IPS DF 6.9 (cell line): Measurements from ENCODE around the gene VPS37B.

Experiments used
- DNase-seq: peaks from one replicate; pipeline ENCODE4 v3.0.0-alpha.2; 2013; ENCODE audit warnings: low read depth, low spot score
- H3K27ac ChIP-seq: one replicate; pipeline ENCODE4 v1.5.1; 2013; ENCODE audit warnings: low read length, control low read depth
- H3K27me3 ChIP-seq: 2 replicates; pipeline ENCODE4 v1.6.1; 2013; ENCODE audit warnings: mild to moderate bottlenecking, low read length; ENCODE audit not compliant: control insufficient read depth, insufficient read depth
- H3K36me3 ChIP-seq: 2 replicates; pipeline ENCODE4 v1.6.1; 2013; ENCODE audit warnings: low read length; ENCODE audit not compliant: control insufficient read depth, insufficient read depth
- H3K4me1 ChIP-seq: 2 replicates; pipeline ENCODE4 v1.6.1; 2013; ENCODE audit warnings: low read length; ENCODE audit not compliant: control insufficient read depth, insufficient read depth
- H3K4me3 ChIP-seq: 2 replicates; pipeline ENCODE4 v1.5.1; 2013; ENCODE audit warnings: mild to moderate bottlenecking, low read length
- H3K9me3 ChIP-seq: 2 replicates; pipeline ENCODE4 v1.6.1; 2013; ENCODE audit warnings: low read length, inconsistent platforms; ENCODE audit not compliant: control insufficient read depth, insufficient read depth
- WGBS: extraction: QIAGEN DNeasy Blood & Tissue Kit; methylation state at CpG from one replicate; pipeline ENCODE4 v1.1.7; 2013; ENCODE audit warnings: mixed read lengths, missing lambda C conversion rate; ENCODE audit not compliant: insufficient read length, insufficient coverage; 5-methylcytosine and 5-hydroxymethylcytosine counted together

The VPS37B gene

GRCh38 chr12:122844366-122844971, 51.5 kb downstream of the VPS37B start:
- no CpG with 5 or more reads among the region's 8 CpGs for WGBS
- H3K27ac ChIP-seq = no peak overlapping the region
- H3K27me3 ChIP-seq = no peaks in the 10 kb centered on the region
- H3K4me3 ChIP-seq = no peak overlapping the region
- H3K9me3 ChIP-seq = no peaks in the 10 kb centered on the region
- DNase-seq = no peak
- H3K36me3 ChIP-seq = peaks cover 4% of the 10 kb centered on the region; the same call in 1 of the 2 replicates
- peaks cover 10% of the 10 kb centered on the region; the same call in 1 of the 2 replicates for H3K4me1 ChIP-seq

- no peak overlapping the region for H3K4me3 ChIP-seq
- H3K27me3 ChIP-seq = no peaks in the 10 kb centered on the region
- peaks cover 10% of the 10 kb centered on the region; the same call in 1 of the 2 replicates for H3K4me1 ChIP-seq
- peaks cover 2% of the 10 kb centered on the region; the same call in 1 of the 2 replicates for H3K36me3 ChIP-seq
- H3K9me3 ChIP-seq = no peaks in the 10 kb centered on the region
- H3K27ac ChIP-seq = no peak overlapping the region
- DNase-seq = no peak
- WGBS = no CpG with 5 or more reads among the region's 8 CpGs
These were observed 52.5 kb downstream of the VPS37B start for GRCh38 chr12:122843455-122843854.

GRCh38 chr12:122842505-122843405, 53.2 kb downstream of the VPS37B start:
- H3K9me3 ChIP-seq = no peaks in the 10 kb centered on the region
- peaks cover 10% of the 10 kb centered on the region; the same call in 1 of the 2 replicates for H3K4me1 ChIP-seq
- no peak for DNase-seq
- H3K27me3 ChIP-seq = no peaks in the 10 kb centered on the region
- H3K27ac ChIP-seq = no peak overlapping the region
- no peaks in the 10 kb centered on the region for H3K36me3 ChIP-seq
- H3K4me3 ChIP-seq = no peak overlapping the region
- no CpG with 5 or more reads among the region's 22 CpGs for WGBS

GRCh38 chr12:122841544-122842321, 54.2 kb downstream of the VPS37B start:
- Histone ChIP-seq H3K27ac (no peak overlapping the region), H3K4me3 (no peak overlapping the region), H3K4me1 (peaks cover 10% of the 10 kb centered on the region; the same call in 1 of the 2 replicates), H3K27me3 (peaks cover under 1% of the 10 kb centered on the region; the same call in 1 of the 2 replicates), H3K36me3 (no peaks in the 10 kb centered on the region), H3K9me3 (no peaks in the 10 kb centered on the region)
- no peak for DNase-seq
- no CpG with 5 or more reads among the region's 23 CpGs for WGBS

- peaks cover 10% of the 10 kb centered on the region; the same call in 1 of the 2 replicates for H3K4me1 ChIP-seq
- H3K9me3 ChIP-seq = no peaks in the 10 kb centered on the region
- no peak for DNase-seq
- H3K27me3 ChIP-seq = peaks cover 4% of the 10 kb centered on the region; the same call in 1 of the 2 replicates
- H3K36me3 ChIP-seq = no peaks in the 10 kb centered on the region
- no peak overlapping the region for H3K4me3 ChIP-seq
- H3K27ac ChIP-seq = no peak overlapping the region
- WGBS = no CpG with 5 or more reads among the region's 26 CpGs
These were observed 55.1 kb downstream of the VPS37B start for GRCh38 chr12:122840580-122841513.

GRCh38 chr12:122839907-122840554, 55.9 kb downstream of the VPS37B start:
- Histone ChIP-seq H3K27me3 (peaks cover 4% of the 10 kb centered on the region; the same call in 1 of the 2 replicates), H3K27ac (no peak overlapping the region), H3K4me3 (no peak overlapping the region), H3K9me3 (no peaks in the 10 kb centered on the region), H3K4me1 (peaks cover 7% of the 10 kb centered on the region; the same call in 1 of the 2 replicates), H3K36me3 (no peaks in the 10 kb centered on the region)
- no peak for DNase-seq
- no CpG with 5 or more reads among the region's 18 CpGs for WGBS

- peaks cover 4% of the 10 kb centered on the region; the same call in 1 of the 2 replicates for H3K27me3 ChIP-seq
- no peaks in the 10 kb centered on the region for H3K9me3 ChIP-seq
- WGBS = no CpG with 5 or more reads among the region's 5 CpGs
- no peak overlapping the region for H3K4me3 ChIP-seq
- H3K27ac ChIP-seq = no peak overlapping the region
- no peaks in the 10 kb centered on the region for H3K36me3 ChIP-seq
- no peak for DNase-seq
- peaks cover 7% of the 10 kb centered on the region; the same call in 1 of the 2 replicates for H3K4me1 ChIP-seq
These were observed 57.1 kb downstream of the VPS37B start for GRCh38 chr12:122838841-122839240.

- peaks cover 4% of the 10 kb centered on the region; the same call in 1 of the 2 replicates for H3K27me3 ChIP-seq
- no peaks in the 10 kb centered on the region for H3K36me3 ChIP-seq
- no peak overlapping the region for H3K27ac ChIP-seq
- no peaks in the 10 kb centered on the region for H3K9me3 ChIP-seq
- no CpG with 5 or more reads among the region's 22 CpGs for WGBS
- H3K4me1 ChIP-seq = peaks cover 5% of the 10 kb centered on the region; the same call in 1 of the 2 replicates
- no peak for DNase-seq
- no peak overlapping the region for H3K4me3 ChIP-seq
These were observed 58.3 kb downstream of the VPS37B start for GRCh38 chr12:122837306-122838265.
